ENCODE measurements around the gene CPSF3. TPM values are rescaled to one million over a fixed set of nuclear protein-coding genes. Genes with fewer than 3 reads are reported as not detected.

The CPSF3 gene
- total RNA-seq, 1 donor from 2014 or later: 40.3 TPM

GRCh38 chr2:9480157-9480556 is 56.7 kb downstream of the CPSF3 start:
- no peaks in the 10 kb centered on the region for H3K9me3 ChIP-seq (ENCODE audit: insufficient read depth, low read depth, low read length)
- H2AFZ ChIP-seq (ENCODE audit: low read depth, low read length): no peak overlapping the region
- peaks cover 22% of the 10 kb centered on the region for H3K4me1 ChIP-seq (ENCODE audit: insufficient read depth, low read length)
- H3K9ac ChIP-seq (ENCODE audit: low read length): no peak overlapping the region
- Mint-ChIP-seq H3K27me3 (ENCODE audit: low read depth, unreplicated experiment) (no peaks in the 10 kb centered on the region), H3K4me1 (ENCODE audit: low read depth, unreplicated experiment) (peaks cover 42% of the 10 kb centered on the region), H3K4me3 (ENCODE audit: unreplicated experiment) (no peak overlapping the region), H3K27ac (ENCODE audit: unreplicated experiment) (peak overlapping the region; percentile 86), H3K9me3 (ENCODE audit: unreplicated experiment) (no peaks in the 10 kb centered on the region), H3K36me3 (ENCODE audit: low read depth, unreplicated experiment) (peaks cover 13% of the 10 kb centered on the region)
- peaks cover 45% of the 10 kb centered on the region for H3K79me2 ChIP-seq (ENCODE audit: insufficient read depth, low read length)
- no peak for TF ChIP-seq EZH2 (IDR thresholded peaks at IDR 0.05; ENCODE audit: insufficient read depth, low read length)
- no peak for TF ChIP-seq CTCF (IDR thresholded peaks at IDR 0.05; ENCODE audit: insufficient read depth, low read depth, low read length)
- DNase-seq (ENCODE audit: low read depth) (no peak), FAIRE-seq (no peak)
- no peaks in the 10 kb centered on the region for H3K27me3 ChIP-seq (ENCODE audit: insufficient read depth, low read length)
- H3K4me2 ChIP-seq (ENCODE audit: low read length): no peak overlapping the region
- H3K36me3 ChIP-seq (ENCODE audit: insufficient read depth, low read length): peaks cover 29% of the 10 kb centered on the region
- peaks cover 52% of the 10 kb centered on the region for H4K20me1 ChIP-seq (ENCODE audit: insufficient read depth, low read length)
- no peak overlapping the region for H3K4me3 ChIP-seq (ENCODE audit: insufficient read depth, low read depth, low read length)
- no peak overlapping the region for H3K27ac ChIP-seq (ENCODE audit: low read depth, low read length)

- Histone ChIP-seq H3K27ac (ENCODE audit: low read depth, low read length) (no peak overlapping the region), H3K9me3 (ENCODE audit: insufficient read depth, low read depth, low read length) (no peaks in the 10 kb centered on the region), H3K79me2 (ENCODE audit: insufficient read depth, low read length) (peaks cover 18% of the 10 kb centered on the region), H3K4me3 (ENCODE audit: insufficient read depth, low read depth, low read length) (no peak overlapping the region), H3K9ac (ENCODE audit: low read length) (no peak overlapping the region), H4K20me1 (ENCODE audit: insufficient read depth, low read length) (peaks cover 59% of the 10 kb centered on the region), H3K4me2 (ENCODE audit: low read length) (no peak overlapping the region), H3K4me1 (ENCODE audit: insufficient read depth, low read length) (peaks cover 17% of the 10 kb centered on the region), H3K27me3 (ENCODE audit: insufficient read depth, low read length) (no peaks in the 10 kb centered on the region), H3K36me3 (ENCODE audit: insufficient read depth, low read length) (peaks cover 45% of the 10 kb centered on the region), H2AFZ (ENCODE audit: low read depth, low read length) (no peak overlapping the region)
- Mint-ChIP-seq H3K4me3 (ENCODE audit: unreplicated experiment) (no peak overlapping the region), H3K27ac (ENCODE audit: unreplicated experiment) (no peak overlapping the region), H3K4me1 (ENCODE audit: low read depth, unreplicated experiment) (peaks cover 29% of the 10 kb centered on the region), H3K27me3 (ENCODE audit: low read depth, unreplicated experiment) (no peaks in the 10 kb centered on the region), H3K36me3 (ENCODE audit: low read depth, unreplicated experiment) (peaks cover 16% of the 10 kb centered on the region), H3K9me3 (ENCODE audit: unreplicated experiment) (no peaks in the 10 kb centered on the region)
- FAIRE-seq (no peak), DNase-seq (ENCODE audit: low read depth) (no peak)
- no peak for TF ChIP-seq CTCF (IDR thresholded peaks at IDR 0.05; ENCODE audit: insufficient read depth, low read depth, low read length)
- TF ChIP-seq EZH2 (IDR thresholded peaks at IDR 0.05; ENCODE audit: insufficient read depth, low read length): no peak
These were observed 59.7 kb downstream of the CPSF3 start for GRCh38 chr2:9483107-9483506.

- no peaks in the 10 kb centered on the region for H3K9me3 Mint-ChIP-seq (ENCODE audit: unreplicated experiment)
- H4K20me1 ChIP-seq (ENCODE audit: insufficient read depth, low read length): peaks cover 57% of the 10 kb centered on the region
- no peak overlapping the region for H3K4me3 Mint-ChIP-seq (ENCODE audit: unreplicated experiment)
- H2AFZ ChIP-seq (ENCODE audit: low read depth, low read length): no peak overlapping the region
- H3K27me3 ChIP-seq (ENCODE audit: insufficient read depth, low read length): no peaks in the 10 kb centered on the region
- peaks cover 23% of the 10 kb centered on the region for H3K4me1 Mint-ChIP-seq (ENCODE audit: low read depth, unreplicated experiment)
- no peak for FAIRE-seq
- TF ChIP-seq EZH2 (IDR thresholded peaks at IDR 0.05; ENCODE audit: insufficient read depth, low read length): no peak
- TF ChIP-seq CTCF (IDR thresholded peaks at IDR 0.05; ENCODE audit: insufficient read depth, low read depth, low read length): no peak
- no peak overlapping the region for H3K9ac ChIP-seq (ENCODE audit: low read length)
- peaks cover 16% of the 10 kb centered on the region for H3K36me3 Mint-ChIP-seq (ENCODE audit: low read depth, unreplicated experiment)
- H3K27ac Mint-ChIP-seq (ENCODE audit: unreplicated experiment): no peak overlapping the region
- DNase-seq (ENCODE audit: low read depth): peak; percentile 53
- H3K4me3 ChIP-seq (ENCODE audit: insufficient read depth, low read depth, low read length): no peak overlapping the region
- H3K27me3 Mint-ChIP-seq (ENCODE audit: low read depth, unreplicated experiment): no peaks in the 10 kb centered on the region
- peaks cover 18% of the 10 kb centered on the region for H3K4me1 ChIP-seq (ENCODE audit: insufficient read depth, low read length)
- no peaks in the 10 kb centered on the region for H3K9me3 ChIP-seq (ENCODE audit: insufficient read depth, low read depth, low read length)
- no peak overlapping the region for H3K27ac ChIP-seq (ENCODE audit: low read depth, low read length)
- H3K36me3 ChIP-seq (ENCODE audit: insufficient read depth, low read length): peaks cover 42% of the 10 kb centered on the region
- no peak overlapping the region for H3K4me2 ChIP-seq (ENCODE audit: low read length)
- H3K79me2 ChIP-seq (ENCODE audit: insufficient read depth, low read length): peaks cover 8% of the 10 kb centered on the region
These were observed 61.1 kb downstream of the CPSF3 start for GRCh38 chr2:9484533-9484932.

Measured in astrocyte (in vitro differentiated cells and primary cell).